Activated CD4-positive, alpha-beta T cell treated with anti-CD3 and anti-CD28 coated beads for 1 hour (primary cell): Measurements from ENCODE around the gene WWOX.

Experiments
- DNase-seq: peaks from one replicate; pipeline ENCODE4 v3.0.0-alpha.2; 2020

The WWOX gene

DNA sequence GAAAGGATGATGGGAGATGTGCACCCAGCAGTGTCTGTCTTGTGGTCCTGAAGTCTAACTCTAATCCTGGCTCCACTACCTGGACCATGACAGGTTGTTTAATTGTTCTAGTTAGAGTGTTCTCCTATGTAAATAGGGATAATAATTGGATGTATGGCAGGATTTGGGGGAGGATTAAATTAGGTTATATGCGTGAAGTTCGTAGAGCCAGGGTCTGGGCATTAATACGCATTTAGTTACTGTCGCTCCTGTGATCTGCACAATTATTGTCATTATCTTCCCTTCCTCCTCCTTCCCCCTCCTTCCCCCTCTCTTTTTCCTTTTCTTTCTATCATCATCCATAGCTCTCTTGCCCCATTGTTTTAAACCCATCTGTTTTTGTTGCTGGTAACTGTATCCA lies 210.3 kb downstream of the WWOX start:
- DNase-seq: no peak

DNA sequence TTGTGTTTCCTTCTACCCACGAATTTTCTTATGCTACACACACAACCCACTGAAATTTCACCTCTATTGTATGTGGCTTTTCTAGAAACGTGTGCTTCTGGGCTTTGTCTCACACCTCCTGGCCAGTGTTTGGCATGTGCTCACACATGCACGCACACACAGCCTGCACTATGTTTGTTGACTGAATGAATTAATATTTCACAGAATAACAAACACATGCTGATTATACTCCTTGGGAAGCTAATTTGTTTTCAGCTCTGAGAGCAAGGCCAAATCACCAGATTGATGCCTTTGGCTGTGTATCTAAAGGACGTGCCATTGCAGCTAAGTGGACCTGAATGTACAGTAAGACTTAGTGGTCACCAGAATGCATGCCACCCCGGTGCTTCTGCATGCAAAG lies 210.7 kb downstream of the WWOX start:
- no peak for DNase-seq

DNA sequence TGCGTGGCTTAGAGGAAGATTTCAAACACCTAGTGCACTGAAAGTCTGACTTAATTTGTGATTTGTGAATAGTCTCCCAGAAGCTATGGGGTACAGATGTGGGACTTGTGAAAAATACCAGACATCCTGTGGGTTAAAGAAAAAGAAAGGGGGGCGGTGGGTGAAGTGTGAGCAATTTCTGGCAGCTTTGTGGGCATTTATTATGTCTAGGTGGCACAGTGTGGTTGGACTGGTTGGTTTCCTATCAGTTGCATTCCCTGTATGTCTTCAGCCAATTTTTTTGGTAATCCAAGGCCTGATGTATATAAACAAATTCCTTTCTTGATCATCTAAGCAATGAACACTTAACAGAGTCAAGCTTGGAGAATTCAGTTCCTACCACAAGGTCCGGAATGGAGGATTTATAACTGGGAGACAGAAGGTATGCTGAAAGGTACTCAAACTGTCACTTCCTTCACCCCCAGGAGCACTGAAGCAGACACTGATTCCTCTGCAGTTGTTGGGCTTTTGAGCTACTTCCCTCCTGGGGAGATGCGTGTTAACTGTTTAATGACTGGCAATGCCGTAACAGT lies 211.6 kb downstream of the WWOX start:
- no peak for DNase-seq

DNA sequence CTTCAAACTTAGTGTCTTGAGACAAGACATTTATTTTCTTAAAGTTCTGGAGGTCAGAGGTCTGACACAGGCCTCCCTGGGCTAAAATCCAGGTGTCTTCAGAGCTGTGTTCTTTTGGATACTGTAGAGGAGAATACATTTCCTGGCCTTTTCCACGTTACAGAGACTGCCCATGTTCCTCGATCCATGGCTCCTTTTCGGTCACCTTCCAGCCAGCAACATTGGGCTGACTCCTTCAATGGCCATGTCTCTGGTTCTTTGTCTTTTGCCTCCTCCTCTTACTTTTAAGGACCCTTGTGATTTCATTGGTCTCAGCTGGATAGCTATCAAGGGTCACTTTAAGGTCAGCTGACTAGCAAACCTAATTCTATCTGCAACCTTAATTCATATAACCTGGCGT lies 212.4 kb downstream of the WWOX start:
- no peak for DNase-seq

DNA sequence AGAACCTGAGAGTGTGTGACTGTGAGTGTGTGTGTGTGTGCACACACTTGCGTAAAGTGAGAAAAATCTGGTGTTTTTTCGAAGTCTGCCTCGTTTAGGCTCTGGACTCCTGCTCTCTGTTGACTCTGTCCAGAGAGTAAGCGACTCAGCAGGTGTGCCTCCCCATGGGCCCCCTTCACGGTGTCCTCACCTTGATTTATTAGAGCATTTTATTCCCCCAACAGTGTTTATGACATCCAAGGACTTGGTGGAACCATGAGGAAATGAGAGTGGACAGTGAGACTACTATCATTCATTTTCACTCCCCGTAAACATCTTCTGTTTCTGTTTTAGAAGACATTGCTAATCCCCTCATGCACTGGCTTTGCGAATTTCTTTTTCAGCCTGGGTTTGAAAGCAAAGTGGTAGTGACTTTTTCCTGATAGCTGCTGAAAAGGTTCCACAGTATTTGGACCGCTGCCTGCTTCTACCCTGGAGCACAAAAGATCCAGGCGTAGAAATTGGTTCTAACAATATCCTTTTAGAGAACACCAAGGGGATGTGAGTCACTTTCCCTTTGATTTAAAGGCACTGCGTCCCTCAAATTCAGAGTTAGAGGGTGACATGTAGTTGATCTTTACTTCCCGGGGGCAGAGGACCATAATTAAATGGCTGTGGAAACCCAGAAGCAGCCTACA lies 218.2 kb downstream of the WWOX start:
- DNase-seq: no peak

DNA sequence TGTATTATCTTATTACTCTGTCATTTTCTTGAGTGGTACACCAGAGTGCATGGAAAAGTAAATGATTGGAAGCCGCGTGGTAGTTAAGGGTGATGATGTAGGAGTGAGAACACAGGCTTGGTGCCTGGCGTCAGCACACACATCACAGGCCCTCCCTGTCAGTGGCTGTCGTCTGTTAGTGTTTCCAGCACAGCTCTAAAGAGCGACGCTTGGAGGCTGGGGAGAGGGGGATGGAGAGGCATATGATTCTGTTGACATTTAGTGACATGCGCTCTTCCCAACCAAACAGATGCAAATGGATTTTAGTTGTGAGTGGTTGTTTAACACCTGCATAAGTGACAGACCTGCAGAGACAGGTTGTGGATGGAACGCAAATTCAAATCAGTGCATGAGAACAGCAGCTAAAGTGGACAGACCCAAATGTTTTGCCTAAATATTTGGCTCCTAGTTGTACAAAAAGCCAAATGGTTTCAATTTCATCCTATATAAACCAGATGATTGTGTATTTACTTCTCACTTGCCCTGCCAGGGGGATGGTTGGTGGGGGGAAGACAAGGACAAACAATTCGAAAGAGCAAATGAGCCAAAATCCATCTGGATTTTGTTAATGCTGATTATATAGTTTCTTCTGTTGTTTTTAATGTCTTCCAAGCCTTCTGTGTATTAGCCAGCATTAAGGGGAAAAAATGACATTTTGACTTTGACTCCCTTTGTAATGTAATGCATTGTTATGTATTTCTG lies 222.3 kb downstream of the WWOX start:
- DNase-seq: no peak

DNA sequence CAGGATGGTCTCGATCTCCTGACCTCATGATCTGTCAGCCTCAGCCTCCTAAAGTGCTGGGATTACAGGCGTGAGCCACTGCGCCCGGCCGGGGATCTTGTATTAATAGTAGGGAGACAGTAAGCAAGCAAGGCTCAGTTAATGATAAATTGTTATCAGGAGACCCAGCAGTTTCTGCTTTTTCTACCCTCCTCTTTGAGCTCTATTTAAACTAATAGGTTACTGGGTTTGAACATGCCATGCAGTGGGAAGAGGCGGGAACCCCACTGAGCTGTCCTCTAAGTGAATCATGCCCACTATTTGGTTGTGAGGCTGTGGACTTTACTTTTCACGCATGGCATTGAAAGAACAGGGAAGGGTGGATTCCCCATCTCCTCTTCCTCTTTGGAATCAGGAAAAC lies 223.9 kb downstream of the WWOX start:
- DNase-seq: no peak

DNA sequence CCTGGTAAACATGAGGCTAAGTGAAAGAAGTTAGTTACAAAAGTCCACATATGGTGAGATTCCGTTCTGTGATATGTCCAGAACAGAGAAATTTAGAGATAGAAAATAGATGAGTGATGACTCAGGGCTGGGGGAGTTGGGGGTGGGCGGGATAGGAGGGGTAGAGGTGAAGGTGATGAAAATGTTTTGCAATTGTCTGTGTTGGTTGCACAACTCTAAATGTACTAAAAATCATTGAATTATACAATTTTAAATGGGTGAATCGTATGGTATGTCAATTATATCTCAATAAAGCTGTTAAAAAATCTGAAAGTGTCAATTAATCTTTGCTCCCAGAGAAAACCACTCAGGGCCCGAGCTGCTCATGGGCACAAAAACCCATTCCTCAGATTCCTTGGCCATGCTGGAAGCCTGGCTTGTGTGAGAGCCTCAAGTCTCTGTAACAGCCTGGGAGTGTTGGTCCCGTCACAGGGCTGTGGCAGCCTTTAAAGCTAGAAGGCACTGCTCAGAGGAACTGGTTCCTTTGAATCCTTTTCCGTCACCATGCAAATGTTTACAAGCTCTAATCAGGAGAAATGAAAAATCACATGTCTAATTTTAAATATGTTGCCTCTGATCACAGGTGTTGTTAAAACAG lies 225.3 kb downstream of the WWOX start:
- no peak for DNase-seq

DNA sequence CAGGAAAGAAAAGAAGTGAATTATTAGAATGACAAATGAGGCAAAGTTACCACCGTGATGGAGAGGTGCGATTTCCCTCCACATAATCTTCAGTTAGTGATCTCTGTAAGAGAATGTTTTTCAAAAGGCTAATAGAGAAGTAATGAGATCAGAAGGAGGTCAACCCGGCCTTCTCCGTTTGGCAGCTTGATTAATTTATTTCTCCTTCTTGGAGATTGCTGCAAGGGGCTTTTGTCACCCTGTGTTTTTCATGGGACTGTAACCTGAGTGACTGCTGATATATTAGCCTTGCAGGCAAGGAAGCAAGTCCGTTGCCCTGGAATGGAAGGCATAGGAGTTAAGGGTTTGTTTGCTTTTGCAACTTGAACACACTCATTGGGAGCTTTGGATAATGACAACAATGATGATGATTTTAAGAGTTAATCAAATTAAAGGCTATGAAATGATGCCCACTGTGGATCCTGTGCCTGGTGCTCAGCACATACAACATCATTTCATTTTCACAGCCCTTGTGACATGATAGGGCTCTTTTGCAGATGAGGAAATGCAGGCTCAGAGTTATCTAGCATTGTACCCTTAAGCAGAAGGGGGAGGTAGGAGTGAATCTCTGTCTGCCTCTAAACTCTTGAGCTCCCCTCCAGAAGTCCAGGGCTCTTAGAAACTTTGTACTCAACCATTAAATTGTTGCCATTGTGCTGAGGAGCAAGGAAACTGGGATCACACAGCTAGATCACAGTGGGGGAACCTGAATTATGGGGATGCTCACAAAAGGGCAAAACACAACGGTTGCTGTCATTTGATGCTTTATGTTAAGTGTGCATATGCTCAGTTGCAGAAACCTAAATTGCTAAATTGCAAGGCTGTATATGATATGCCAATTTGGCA lies 226.3 kb downstream of the WWOX start:
- no peak for DNase-seq

DNA sequence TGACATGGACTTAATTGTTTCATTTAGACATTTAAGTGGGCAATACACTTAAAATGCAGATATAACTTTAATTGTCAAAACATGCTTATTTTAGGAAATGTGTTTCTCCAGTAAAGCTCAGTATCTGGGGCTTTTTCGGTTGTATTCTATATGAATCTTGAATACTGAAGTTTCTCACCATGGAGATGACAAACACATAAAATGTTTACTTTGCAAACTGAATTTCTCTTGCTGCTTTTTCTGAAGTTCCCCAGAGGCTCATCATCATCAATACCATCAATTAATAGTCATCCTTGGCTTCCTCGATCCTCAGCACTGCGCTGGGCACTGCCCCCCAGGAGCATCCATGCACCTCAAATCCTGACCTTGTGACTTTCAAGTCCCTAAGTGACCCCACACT lies 227.3 kb downstream of the WWOX start:
- no peak for DNase-seq

DNA sequence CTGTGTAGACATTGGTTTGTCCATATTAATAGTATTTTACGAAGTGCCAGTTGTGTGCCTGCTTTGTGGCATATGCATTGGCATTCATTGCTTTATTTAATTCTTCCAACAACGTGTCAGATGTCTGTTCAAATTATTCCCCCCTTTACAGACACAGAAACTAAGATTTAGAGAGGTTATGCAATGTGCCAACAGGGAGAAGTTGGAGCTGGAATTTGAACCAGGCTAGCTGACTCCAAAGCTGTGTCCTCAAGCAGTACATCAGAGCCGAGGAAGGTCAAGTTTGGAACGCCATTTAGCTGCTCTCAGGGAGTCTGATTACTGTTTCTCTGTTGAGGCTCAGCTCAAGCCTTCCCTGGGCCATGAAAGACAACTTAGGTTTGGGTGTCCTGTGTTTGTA lies 232.3 kb downstream of the WWOX start:
- no peak for DNase-seq

DNA sequence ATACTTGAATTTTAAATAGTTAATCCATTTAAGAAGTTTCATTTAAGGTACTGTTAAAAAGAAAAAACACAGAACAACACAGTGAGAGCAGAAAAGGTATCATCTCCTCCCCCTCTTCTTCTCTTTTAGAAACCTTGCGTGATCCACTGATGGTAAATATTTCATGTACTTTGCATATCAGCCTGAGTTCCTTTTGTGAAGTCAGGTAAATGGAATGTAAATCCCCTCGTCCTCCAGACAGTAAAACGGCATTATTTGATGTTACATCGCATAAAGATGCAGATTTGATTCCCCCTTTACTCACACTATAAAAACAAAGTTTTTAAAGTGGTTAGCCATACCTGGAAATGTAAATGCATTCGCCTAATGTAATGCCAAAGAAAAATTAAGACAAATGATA lies 234.4 kb downstream of the WWOX start:
- DNase-seq: no peak

DNA sequence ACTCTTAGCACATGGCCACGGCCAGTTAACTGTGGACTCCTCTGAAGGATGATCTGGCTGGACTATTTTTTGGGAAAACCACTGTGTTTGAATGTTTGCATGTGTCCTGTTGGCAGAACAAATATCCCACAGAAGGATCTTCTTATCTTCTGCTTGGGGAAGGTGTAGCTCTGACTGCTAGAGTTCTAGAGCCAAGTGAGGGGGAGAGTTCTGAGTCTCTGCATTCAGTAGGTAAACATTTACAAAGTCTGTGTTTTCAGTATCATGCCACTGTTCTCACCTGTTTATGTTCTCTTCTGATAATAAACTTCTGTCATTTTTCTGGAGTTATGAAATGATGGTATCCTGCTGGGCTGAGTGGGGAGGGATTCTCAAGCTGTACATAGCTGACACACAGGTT lies 241.1 kb downstream of the WWOX start:
- no peak for DNase-seq

DNA sequence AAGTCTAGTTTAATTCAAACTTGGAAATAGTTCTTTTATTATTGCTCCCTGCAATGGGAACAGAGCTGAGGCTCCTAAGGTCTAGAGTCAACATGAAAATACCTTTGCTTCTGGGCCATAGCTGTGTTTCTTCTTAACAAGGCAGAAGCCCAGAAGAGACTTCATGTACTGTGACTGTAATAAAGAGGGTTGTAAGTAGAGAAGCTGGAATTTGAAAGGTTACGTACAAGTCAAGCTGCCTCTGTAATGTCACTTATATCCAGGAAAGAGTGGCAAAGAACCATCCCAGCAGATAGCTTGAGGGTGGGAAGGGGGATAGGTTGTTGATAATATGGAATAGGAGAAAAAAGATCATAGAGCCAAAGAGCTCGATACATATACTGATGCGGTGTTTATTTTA lies 248.6 kb downstream of the WWOX start:
- DNase-seq: no peak

DNA sequence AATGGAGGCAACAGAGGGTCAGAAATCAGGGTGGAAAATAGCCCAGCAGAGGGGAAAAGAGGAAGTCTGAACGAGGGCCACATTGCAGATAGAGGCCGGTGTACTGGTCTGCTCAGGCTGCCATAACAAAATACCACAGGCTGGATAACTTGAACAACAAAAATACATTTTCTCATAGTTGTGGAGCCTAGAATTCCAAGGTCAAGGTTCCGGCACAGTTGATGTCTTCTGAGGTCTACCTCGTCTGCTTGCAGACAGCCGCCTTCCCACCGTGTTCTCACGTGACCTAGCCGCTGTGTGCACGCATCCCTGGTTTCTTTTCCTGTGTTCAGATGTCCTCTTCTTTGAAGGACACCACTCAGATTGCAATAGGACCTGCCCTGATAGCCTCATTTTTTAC lies 249.4 kb downstream of the WWOX start:
- no peak for DNase-seq

DNA sequence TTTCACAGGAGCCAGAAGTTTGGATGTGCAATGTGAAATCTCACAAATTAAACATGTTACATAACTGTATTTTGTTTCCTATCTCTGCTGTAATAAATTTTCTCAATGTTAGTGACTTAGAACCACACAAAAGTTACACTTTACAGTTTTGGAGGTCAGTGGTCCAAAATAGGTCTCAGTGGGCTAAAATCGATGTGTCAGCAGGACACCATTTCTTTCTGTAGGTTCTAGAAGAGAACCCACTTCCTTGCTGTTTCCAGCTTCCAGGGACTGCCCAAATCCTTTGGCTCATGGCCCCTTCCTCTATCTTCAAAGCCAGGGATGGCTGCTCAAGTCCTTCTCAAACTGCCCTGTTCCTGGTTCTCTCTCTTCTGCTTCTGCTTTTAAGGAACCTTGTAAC lies 252.7 kb downstream of the WWOX start:
- DNase-seq: no peak

DNA sequence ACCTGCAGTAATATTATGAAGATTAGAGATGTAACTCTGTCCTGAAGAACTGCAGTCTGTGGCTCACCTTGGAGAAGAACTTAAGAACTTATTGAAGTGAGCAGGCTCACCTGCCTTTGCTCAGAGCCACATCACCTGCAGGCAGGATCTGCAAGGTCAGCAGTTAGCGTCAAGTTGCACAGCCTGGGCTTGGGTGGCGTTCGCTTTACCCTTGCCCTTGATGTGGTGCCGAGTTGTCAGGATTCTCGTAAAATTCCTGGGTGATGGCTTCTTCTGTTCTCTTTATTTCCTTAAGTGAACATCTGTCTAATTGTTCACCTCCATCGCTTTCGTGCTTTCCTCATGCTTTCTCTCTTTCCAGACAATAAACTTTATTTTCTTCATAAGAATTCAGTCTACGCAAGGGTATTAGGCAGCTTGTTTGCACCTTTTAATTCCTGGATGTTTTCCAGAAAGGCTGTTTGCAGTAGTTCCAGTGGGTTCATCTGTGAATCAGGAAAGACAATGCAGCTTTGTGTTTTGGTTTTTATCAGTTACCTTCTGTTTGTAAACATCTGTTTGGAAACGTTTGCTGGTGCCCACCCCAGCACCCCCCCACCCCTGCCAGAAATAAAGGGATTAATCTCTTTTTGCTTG lies 254.3 kb downstream of the WWOX start:
- DNase-seq: no peak

DNA sequence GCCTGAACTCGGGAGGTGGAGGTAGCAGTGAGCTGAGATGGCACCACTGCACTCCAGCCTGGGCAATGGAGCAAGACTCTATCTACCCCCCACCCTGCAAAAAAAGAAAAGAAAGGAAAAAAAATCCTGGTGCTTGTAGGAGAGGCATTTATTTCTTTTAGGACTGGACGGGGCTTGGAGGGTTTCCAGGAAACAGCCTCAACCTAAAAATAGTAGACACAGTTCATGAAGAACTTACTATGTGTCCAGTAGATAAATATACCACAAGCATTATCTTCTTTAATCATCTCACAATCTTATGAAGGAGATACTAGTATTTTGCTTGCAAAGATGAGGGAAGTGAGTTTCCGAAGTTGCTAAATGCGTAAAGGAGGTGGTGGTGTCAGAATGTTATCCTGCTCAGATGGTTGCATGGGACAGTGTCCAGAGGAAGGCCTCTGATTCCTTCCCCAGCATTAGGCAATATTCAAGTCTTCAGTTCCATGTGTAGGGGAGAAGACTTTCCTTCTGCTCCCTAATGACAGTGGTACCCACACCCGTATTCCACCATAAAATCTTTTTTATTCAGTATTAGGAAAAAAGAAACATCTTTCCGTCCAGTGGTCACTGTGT lies 263.2 kb downstream of the WWOX start:
- no peak for DNase-seq

DNA sequence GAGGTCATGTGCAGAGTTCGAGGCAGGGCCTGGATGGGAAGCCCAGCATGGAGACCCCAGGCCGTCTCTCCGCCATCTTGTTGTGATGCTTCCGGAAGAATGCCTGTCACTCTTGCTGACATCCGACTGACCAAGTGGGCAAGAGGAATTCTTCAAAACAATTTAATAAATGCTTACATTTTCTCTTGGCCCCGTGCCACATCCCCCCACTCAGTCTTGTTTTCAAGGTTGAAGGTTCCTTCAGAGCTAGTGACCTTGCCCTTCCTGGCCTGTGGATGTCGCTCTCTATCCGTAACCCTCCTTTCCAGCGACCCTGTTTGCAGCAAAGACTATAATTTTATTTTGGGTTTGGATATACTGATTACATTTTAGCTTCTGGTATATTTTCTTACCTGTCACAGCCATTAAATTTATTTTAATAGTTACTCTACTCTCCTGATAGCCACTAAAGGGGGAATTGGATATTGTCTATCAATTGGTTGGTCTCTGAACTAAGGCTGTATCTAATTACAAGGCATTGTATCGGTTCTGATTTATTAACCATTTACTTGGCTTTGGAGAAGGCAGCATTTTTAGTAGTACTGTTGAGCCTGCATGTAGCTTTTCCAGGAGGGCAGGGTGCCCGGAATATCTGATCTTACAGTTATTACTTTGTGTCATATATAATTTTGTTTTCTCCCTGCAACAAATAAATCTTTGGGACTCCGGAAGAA lies 264.5 kb downstream of the WWOX start:
- DNase-seq: no peak

DNA sequence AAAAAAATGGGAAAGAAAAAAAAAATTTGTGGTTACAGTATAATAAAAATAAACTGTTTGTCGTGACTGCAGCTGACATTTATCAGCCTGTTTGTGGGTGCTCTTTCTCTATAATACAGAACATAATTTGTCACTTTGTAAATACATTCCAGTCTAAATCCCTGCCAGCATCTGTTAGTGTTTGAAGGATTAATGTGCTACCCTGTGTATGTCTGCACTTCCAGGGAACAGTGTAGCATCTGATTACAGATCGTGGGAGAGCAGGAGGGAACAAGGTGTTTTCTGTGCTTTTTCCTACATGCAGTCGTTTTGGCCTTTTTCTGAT lies 265.1 kb downstream of the WWOX start:
- DNase-seq: no peak

DNA sequence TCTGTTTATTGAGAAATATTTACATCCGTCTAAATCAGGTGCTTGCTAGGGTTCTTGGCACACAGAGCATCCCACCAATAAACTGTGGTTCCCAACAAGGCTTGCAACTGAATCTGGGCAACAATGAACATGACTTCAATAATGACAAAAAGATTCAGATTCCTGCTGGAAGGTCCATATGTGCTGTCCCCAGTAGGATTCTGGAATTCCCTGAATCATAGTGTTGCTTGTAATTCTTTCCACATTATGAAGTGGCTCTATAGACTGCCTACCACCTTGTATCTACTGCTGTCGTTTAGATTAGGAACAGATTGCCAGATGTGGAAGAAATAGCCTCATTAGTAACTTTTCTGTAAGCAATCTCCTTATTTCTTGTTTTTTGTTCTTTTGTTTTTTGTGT lies 265.9 kb downstream of the WWOX start:
- DNase-seq: no peak
